Breast epithelium (tissue), 4 donors: ENCODE data around the gene DACH1. TPM values are rescaled to one million over a fixed set of nuclear protein-coding genes. Genes with fewer than 3 reads are reported as not detected.

ENCODE experiments used
- DNase-seq, 2 donors: peaks; one replicate each; pipeline ENCODE4 v3.0.0-alpha.2; 2019; ENCODE audit warnings: low spot score in 2 of 2
- H3K27ac ChIP-seq, 2 donors: fragments of 200-600 bp; sonication (generic) in 1 of 2; one replicate each; pipeline ENCODE4 v1.5.1; 2016 to 2019; ENCODE audit warnings: mild to moderate bottlenecking in 1 of 2
- H3K27me3 ChIP-seq, 2 donors: fragments of 200-600 bp; sonication (generic) in 1 of 2; one replicate each; pipeline versions ENCODE4 v1.5.1 to v1.6.0; 2017 to 2019; ENCODE audit warnings: control low read depth in 1 of 2, mild to moderate bottlenecking in 1 of 2
- H3K36me3 ChIP-seq: fragments of 200-600 bp; one replicate; pipeline ENCODE4 v1.5.1; 2019
- H3K4me1 ChIP-seq, 2 donors: fragments of 200-600 bp; sonication (generic); one replicate each; pipeline ENCODE4 v1.5.1; 2016 to 2019; ENCODE audit warnings: control low read depth in 1 of 2
- H3K4me3 ChIP-seq, 3 donors: fragments of 200-600 bp; sonication (generic); 1 replicate in 2 of 3; 2 replicates in 1 of 3; pipeline ENCODE4 v1.5.1; 2016 to 2019; ENCODE audit warnings: mild to moderate bottlenecking in 3 of 3, moderate library complexity in 2 of 3
- H3K9me3 ChIP-seq, 2 donors: fragments of 200-600 bp; sonication (generic) in 1 of 2; one replicate each; pipeline ENCODE4 v1.5.1; 2016 to 2019; ENCODE audit warnings: control low read depth in 1 of 2
- POLR2A ChIP-seq: fragments of 450-650 bp; IDR thresholded peaks from one replicate; pipeline ENCODE4 v1.6.1; 2016; ENCODE audit warnings: antibody characterized with exemption, mild to moderate bottlenecking, moderate library complexity
- POLR2AphosphoS5 ChIP-seq, 3 donors: sonication (generic); formaldehyde crosslinking; IDR thresholded peaks; one replicate each; pipeline ENCODE4 v1.6.1; 2017; ENCODE audit warnings: antibody characterized with exemption in 3 of 3
- intact Hi-C: fragments of 100-400 bp; cut with DNase I; formaldehyde crosslinking; loops from one replicate; pipeline ENCODE4 v1.15.1; 2023; ENCODE audit warnings: low total_unique reads
- total RNA-seq, 3 donors: library from RNA; depleted of rRNA; stranded (reverse); fragments of >200 nt; gene quantifications; one replicate each; pipeline ENCODE4 v1.1.0, GENCODE V29; 2016
- TF ChIP-seq, protein P1 (sequence below), 3 donors: fragments of 450-650 bp; IDR thresholded peaks; one replicate each; pipeline ENCODE4 v1.5.1; 2016 to 2017; ENCODE audit warnings: antibody characterized with exemption in 3 of 3, mild to moderate bottlenecking in 3 of 3, moderate library complexity in 3 of 3

The DACH1 gene
- total RNA-seq, 3 donors from 2014 or later, result 2.2 to 13.9 (median 11.5) TPM

DNA sequence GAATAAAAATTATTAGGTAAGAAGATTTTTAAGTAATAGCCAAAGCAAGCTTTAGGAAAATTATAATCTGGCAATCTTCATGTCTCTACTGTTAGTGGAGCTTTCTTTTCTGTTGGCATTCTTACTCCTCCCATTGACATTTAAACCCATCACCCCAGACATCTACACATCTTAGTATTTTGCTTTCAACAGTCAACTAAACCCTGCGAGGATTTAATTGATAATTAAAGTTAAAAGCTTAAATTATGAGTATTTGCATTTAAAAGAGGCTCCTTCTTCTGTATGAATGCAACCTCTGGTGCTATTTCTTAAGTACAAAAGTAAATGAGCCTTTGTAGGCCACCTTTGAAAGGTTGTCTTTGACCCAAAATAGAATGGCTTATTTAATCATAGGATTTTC lies 148.1 kb downstream of the DACH1 start:
- H3K27me3 ChIP-seq, result no peaks in the 10 kb centered on the region
- H3K4me3 ChIP-seq, result no peak overlapping the region
- H3K4me1 ChIP-seq, result no peaks in the 10 kb centered on the region
- TF ChIP-seq, protein P1, sequence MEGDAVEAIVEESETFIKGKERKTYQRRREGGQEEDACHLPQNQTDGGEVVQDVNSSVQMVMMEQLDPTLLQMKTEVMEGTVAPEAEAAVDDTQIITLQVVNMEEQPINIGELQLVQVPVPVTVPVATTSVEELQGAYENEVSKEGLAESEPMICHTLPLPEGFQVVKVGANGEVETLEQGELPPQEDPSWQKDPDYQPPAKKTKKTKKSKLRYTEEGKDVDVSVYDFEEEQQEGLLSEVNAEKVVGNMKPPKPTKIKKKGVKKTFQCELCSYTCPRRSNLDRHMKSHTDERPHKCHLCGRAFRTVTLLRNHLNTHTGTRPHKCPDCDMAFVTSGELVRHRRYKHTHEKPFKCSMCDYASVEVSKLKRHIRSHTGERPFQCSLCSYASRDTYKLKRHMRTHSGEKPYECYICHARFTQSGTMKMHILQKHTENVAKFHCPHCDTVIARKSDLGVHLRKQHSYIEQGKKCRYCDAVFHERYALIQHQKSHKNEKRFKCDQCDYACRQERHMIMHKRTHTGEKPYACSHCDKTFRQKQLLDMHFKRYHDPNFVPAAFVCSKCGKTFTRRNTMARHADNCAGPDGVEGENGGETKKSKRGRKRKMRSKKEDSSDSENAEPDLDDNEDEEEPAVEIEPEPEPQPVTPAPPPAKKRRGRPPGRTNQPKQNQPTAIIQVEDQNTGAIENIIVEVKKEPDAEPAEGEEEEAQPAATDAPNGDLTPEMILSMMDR (IDR thresholded peaks at IDR 0.05), result no peak
- TF ChIP-seq POLR2A (no peak), POLR2AphosphoS5 (IDR thresholded peaks at IDR 0.05) (no peak)
- intact Hi-C loops, result no loop called here
- no peak overlapping the region for H3K27ac ChIP-seq
- H3K36me3 ChIP-seq, result no peaks in the 10 kb centered on the region
- no peak for DNase-seq
- H3K9me3 ChIP-seq, result no peaks in the 10 kb centered on the region

GRCh38 chr13:71714802-71715375 lies 152.1 kb downstream of the DACH1 start:
- no peak for DNase-seq
- Histone ChIP-seq H3K27ac (no peak overlapping the region), H3K9me3 (no peaks in the 10 kb centered on the region), H3K27me3 (no peaks in the 10 kb centered on the region), H3K4me1 (no peaks in the 10 kb centered on the region), H3K36me3 (no peaks in the 10 kb centered on the region), H3K4me3 (no peak overlapping the region)
- TF ChIP-seq POLR2AphosphoS5 (IDR thresholded peaks at IDR 0.05), result no peak
- TF ChIP-seq, protein P1 (IDR thresholded peaks at IDR 0.05), result no peak
- no peak for TF ChIP-seq POLR2A
- intact Hi-C loops, result no loop called here

GRCh38 chr13:71712988-71713653 lies 153.9 kb downstream of the DACH1 start:
- no peak for DNase-seq
- Histone ChIP-seq H3K9me3 (no peaks in the 10 kb centered on the region), H3K4me3 (no peak overlapping the region), H3K36me3 (no peaks in the 10 kb centered on the region), H3K27ac (no peak overlapping the region), H3K27me3 (no peaks in the 10 kb centered on the region), H3K4me1 (no peaks in the 10 kb centered on the region)
- intact Hi-C loops, result no loop called here
- TF ChIP-seq POLR2A, result no peak
- no peak for TF ChIP-seq POLR2AphosphoS5 (IDR thresholded peaks at IDR 0.05)
- TF ChIP-seq, protein P1 (IDR thresholded peaks at IDR 0.05), result no peak

- no peak for DNase-seq
- Histone ChIP-seq H3K4me1 (no peaks in the 10 kb centered on the region), H3K27me3 (no peaks in the 10 kb centered on the region), H3K36me3 (no peaks in the 10 kb centered on the region), H3K27ac (no peak overlapping the region), H3K4me3 (no peak overlapping the region), H3K9me3 (no peaks in the 10 kb centered on the region)
- intact Hi-C loops, result no loop called here
- TF ChIP-seq, protein P1 (IDR thresholded peaks at IDR 0.05), result no peak
- no peak for TF ChIP-seq POLR2A
- TF ChIP-seq POLR2AphosphoS5 (IDR thresholded peaks at IDR 0.05), result no peak
Measured at GRCh38 chr13:71704656-71705055, 162.3 kb downstream of the DACH1 start.

DNA sequence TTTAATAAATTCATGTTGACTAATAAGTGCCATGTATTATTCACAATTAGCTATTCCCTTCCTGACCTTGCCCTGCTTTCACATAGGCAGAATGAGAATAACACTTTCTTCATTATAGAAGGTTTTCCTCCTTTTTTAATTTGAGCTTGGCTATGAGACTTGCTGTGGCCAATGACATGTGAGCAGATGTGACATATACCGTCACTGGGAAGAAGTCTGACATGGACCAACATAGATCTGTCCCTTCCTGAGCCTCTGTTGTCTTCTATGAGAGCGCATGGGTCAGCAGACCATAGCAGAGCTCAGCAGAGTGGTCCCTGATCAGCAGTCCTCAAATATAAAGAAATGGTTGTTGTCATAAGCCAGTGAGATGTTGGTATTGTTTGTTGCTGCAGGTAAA lies 163.9 kb downstream of the DACH1 start:
- no peaks in the 10 kb centered on the region for H3K9me3 ChIP-seq
- no peaks in the 10 kb centered on the region for H3K36me3 ChIP-seq
- no peak overlapping the region for H3K27ac ChIP-seq
- DNase-seq, result no peak
- no peak overlapping the region for H3K4me3 ChIP-seq
- TF ChIP-seq, protein P1 (IDR thresholded peaks at IDR 0.05), result no peak
- TF ChIP-seq POLR2AphosphoS5 (IDR thresholded peaks at IDR 0.05), result no peak
- TF ChIP-seq POLR2A, result no peak
- intact Hi-C loops, result no loop called here
- no peaks in the 10 kb centered on the region for H3K4me1 ChIP-seq
- no peaks in the 10 kb centered on the region for H3K27me3 ChIP-seq
